ENCODE data around the gene LGR5. TPM values are rescaled to one million over a fixed set of nuclear protein-coding genes. Genes with fewer than 3 reads are reported as not detected.

Gene LGR5
- polyA plus RNA-seq, 3 donors = 0.03 to 0.16 TPM; not detected in 1

GRCh38 chr12:71432936-71433335 is 6.7 kb upstream of the LGR5 start:
- 87 to 92% (median 89%) methylated on average over 5 of the region's 5 CpGs for WGBS, 3 donors
- H3K27ac ChIP-seq (ENCODE audit: low read depth, low read length) = no peak overlapping the region

DNA sequence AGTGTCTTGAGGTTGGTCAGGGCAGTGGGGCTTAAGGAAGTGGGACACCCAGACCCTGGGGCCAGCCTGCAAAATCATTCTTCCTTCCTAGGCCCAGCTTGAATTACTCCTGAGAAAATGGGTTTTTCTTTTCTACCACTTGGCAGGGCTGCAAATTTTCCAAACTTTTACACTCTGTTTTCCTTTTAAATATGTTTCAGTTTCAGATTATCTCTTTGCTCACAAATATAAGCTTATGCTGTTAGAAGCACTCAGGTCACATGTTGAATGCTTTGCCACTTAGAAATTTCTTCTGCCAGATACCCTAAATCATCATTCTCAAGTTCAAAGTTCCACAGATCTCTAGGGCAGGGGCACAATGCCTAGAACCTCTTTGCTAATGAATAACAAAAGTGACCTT is 2.9 kb upstream of the LGR5 start:
- no peak overlapping the region for H3K27ac ChIP-seq (ENCODE audit: low read depth, low read length)

- WGBS, 3 donors = 4% methylated on average over 17 of the region's 17 CpGs
- H3K27ac ChIP-seq (ENCODE audit: low read depth, low read length) = no peak overlapping the region
Measured at GRCh38 chr12:71438670-71439361, 782 bp upstream of the LGR5 start.

DNA sequence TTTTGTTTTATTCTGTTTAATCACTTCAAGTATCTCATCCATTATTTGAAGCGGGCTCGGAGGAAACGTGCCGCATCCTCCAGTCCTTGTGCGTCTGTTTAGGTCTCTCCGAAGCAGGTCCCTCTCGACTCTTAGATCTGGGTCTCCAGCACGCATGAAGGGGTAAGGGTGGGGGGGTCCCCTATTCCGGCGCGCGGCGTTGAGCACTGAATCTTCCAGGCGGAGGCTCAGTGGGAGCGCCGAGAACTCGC is 311 bp upstream of the LGR5 start:
- WGBS, 3 donors = 0 to 1% (median 1%) methylated on average over 17 of the region's 17 CpGs
- no peak overlapping the region for H3K27ac ChIP-seq (ENCODE audit: low read depth, low read length)

DNA sequence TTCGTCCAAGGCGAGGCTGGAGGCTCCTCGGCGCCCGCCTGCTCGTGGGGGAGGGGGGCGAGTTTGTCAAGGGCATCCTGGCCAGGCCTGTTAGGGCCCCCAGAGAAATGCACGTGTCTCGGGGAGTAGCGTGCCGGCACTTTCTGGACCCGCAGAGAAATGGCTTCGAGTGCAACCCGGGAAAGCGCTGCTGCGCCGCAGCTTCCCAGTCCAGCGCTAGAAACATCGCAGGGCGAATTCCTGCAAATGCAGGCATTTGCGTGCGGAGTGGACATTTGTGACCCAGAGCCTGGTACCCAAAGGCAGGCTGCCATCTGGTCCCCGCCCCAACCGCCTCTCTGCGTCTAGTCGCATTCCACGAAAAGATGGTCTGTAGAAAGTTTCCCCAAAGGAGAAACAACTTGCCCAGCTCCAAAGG is 756 bp downstream of the LGR5 start:
- no peak overlapping the region for H3K27ac ChIP-seq (ENCODE audit: low read depth, low read length)
- 1% methylated on average over 26 to 27 of the region's 27 CpGs for WGBS, 3 donors

GRCh38 chr12:71440763-71441748 is 1.5 kb downstream of the LGR5 start:
- 9 to 14% (median 12%) methylated on average over 26 of the region's 26 CpGs for WGBS, 3 donors
- H3K27ac ChIP-seq (ENCODE audit: low read depth, low read length) = no peak overlapping the region

DNA sequence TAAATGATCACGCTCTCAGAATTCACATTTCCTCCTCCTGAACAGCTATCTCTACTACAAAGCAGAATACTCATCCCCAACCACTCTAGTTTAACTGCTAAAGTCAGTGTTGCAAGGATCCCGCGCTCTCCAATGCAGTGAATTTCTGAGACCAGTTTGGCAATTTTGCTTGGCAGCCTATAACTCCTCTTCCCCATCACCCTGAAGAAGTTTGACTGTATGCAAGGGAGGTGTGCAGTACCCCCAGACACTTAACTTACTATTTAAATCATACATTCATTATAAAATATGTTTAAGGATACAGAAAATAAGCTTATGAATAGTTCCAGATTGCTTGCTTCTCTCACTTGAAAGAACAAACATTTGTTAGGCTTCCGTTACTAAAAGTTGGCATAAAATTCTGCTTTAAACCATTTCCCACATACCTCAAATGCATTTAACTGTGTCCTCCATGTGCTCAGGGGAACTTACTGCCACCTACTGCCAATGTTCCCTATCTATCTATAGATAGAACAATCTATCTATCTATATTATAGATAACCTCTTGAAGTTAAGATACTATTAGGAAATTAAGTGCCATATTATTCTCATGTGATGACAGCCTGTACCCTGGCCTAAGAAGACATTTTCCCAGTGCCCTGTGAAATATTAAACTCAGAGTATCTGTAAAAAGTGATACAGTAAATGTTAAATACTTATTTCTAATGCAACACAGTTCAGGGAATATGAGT is 2.4 kb downstream of the LGR5 start:
- H3K27ac ChIP-seq (ENCODE audit: low read depth, low read length) = no peak overlapping the region

GRCh38 chr12:71442567-71442931 is 3.0 kb downstream of the LGR5 start:
- 83 to 88% (median 85%) methylated on average over 1 of the region's 1 CpG for WGBS, 3 donors
- H3K27ac ChIP-seq (ENCODE audit: low read depth, low read length) = no peak overlapping the region

More for the DNA sequence above, 2.4 kb downstream of the LGR5 start:
- WGBS, 3 donors = 84 to 86% (median 84%) methylated on average over 4 of the region's 4 CpGs

DNA sequence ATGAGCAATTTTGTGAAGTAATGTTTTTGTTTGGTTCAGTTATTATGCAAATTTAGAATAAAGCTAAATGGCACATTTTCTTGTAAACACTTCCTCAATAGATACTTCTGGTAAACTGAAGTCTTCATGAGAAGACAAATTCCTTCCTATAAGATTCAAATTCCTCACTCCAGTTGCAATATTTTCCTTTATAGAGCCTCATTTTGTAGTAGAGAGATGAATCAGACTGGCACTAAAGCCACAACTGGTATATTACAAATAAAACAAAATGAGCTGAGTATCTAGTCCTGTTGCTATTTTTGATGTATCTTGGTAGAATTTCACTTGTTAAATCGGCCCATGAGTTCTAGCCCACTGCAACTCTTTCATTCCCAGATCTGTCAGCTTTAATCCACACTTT is 5.5 kb downstream of the LGR5 start:
- WGBS, 3 donors = 71 to 82% (median 77%) methylated on average over 1 of the region's 1 CpG
- H3K27ac ChIP-seq (ENCODE audit: low read depth, low read length) = no peak overlapping the region

GRCh38 chr12:71447691-71448132 is 8.1 kb downstream of the LGR5 start:
- WGBS, 3 donors = 58 to 68% (median 66%) methylated on average over 9 of the region's 9 CpGs
- no peak overlapping the region for H3K27ac ChIP-seq (ENCODE audit: low read depth, low read length)

- no peak overlapping the region for H3K27ac ChIP-seq (ENCODE audit: low read depth, low read length)
- WGBS, 3 donors = 65 to 82% (median 68%) methylated on average over 3 of the region's 3 CpGs
Measured at GRCh38 chr12:71448150-71448581, 8.6 kb downstream of the LGR5 start.

DNA sequence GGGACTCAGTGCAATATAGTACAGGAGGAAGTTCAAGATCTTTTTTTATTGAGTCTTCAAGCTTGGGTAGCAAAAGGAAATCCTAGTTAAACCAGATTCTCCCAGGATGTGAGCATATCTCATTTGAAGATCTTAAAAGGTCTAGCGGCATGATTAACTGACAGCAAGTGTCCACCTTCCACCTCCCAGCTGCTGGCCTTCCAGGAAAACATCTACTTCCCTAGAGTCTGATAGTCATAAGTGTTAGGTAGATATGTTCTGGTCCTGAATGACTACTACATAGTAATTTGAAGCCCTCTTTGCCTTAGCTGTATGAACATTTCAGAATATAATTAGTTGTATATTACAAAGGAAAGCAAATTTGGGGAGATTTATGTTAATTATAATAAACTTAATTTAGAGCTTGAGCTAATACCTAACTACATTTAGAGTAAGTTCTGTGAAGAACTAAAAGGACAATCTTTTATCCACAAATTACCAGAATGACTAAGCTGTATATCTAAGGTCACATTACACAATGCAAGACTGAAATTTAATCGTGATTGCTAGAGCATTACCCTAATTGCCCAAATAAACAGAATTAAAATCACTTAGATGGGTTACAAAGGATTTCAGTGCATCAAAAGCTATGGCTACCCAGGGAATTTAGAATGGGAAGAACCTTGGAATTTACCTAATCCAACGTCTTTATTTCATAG is 9.9 kb downstream of the LGR5 start:
- WGBS, 3 donors = 58 to 68% (median 65%) methylated on average over 3 of the region's 3 CpGs

GRCh38 chr12:71452006-71452405 is 12.4 kb downstream of the LGR5 start:
- WGBS, 3 donors = 70 to 74% (median 72%) methylated on average over 1 of the region's 1 CpG

More for the DNA sequence above, 9.9 kb downstream of the LGR5 start:
- H3K27ac ChIP-seq (ENCODE audit: low read depth, low read length) = no peak overlapping the region

DNA sequence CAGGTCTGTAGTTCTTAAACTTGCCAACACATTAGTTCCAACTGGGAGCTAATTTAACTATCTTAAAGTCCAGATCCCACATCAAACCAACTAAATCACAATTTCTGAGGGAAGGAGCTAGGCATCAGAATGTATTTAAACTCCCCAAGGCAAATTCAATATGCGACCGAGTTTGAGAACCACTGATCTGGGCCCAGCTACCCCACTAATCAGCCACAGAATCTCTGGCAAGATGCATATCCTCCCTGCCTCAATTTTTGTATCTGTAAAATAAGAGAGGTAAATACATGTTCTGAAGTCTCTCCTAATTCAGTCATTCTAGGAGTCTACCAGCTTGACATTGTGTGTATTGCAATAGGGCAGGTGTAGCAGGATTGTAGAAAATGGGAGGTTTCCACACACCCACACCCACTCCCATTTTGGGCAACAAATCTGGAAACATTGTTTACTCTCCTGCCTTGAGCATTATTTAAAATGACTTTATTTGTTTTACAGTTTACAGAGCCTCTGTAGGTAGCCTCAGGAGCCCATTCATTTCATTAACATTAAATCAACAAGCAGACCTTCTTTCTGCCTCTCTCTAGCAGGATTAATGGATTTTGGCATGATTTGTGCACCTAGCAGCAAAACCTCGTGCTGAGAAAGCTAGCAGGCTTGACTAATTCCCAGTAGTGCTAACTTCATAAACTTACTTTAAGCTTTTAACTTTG is 15.6 kb downstream of the LGR5 start:
- H3K27ac ChIP-seq (ENCODE audit: low read depth, low read length) = no peak overlapping the region
- 63 to 68% (median 66%) methylated on average over 3 of the region's 3 CpGs for WGBS, 3 donors

More at GRCh38 chr12:71452006-71452405, 12.4 kb downstream of the LGR5 start:
- no peak overlapping the region for H3K27ac ChIP-seq (ENCODE audit: low read depth, low read length)

DNA sequence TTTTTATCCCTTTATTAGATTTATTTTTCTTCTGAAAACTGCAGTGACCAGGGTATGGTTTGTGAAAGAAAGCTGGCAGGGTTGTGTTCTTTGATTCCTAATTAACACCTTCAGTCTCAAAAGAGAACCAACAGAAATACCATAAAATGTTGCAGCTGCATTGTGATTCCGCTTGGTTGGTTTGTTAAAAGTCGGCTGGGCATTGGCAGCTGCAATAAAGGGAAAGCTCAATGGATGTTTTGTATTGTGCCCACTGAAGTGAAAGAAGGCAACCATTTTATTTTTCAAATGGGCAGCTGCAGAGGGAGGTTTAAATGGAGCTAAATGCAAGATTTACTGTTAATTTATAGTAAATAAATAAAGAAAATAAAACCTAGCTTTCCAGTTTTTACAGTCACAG is 16.7 kb downstream of the LGR5 start:
- WGBS, 3 donors = 70 to 85% (median 76%) methylated on average over 2 of the region's 2 CpGs
- no peak overlapping the region for H3K27ac ChIP-seq (ENCODE audit: low read depth, low read length)

GRCh38 chr12:71456990-71457389 is 17.4 kb downstream of the LGR5 start:
- H3K27ac ChIP-seq (ENCODE audit: low read depth, low read length) = no peak overlapping the region
- WGBS, 3 donors = 84 to 92% (median 88%) methylated on average over 4 of the region's 4 CpGs

- 53 to 90% (median 87%) methylated on average over 4 of the region's 4 CpGs for WGBS, 3 donors
- no peak overlapping the region for H3K27ac ChIP-seq (ENCODE audit: low read depth, low read length)
Measured at GRCh38 chr12:71460318-71460717, 20.7 kb downstream of the LGR5 start.
